SK-N-SH (cell line): ENCODE measurements around the gene DHX16. TPM values are rescaled to one million over a fixed set of nuclear protein-coding genes. Genes with fewer than 3 reads are reported as not detected.

Experiments
- CTCF ChIA-PET: fragments of 300-600, 350-600 bp; formaldehyde crosslinking; extraction: SDS; loops from one replicate; lab custom pipeline; 2021; lab: Yijun Ruan, JAX
- POLR2A ChIA-PET: fragments of 350-600 bp; sonication (Branson Sonifier 250); formaldehyde crosslinking; extraction: SDS; loops from one replicate; lab custom pipeline; 2020; ENCODE audit warnings: antibody characterized with exemption, inconsistent platforms; lab: Yijun Ruan, JAX
- DNase-seq: peaks from one replicate; pipeline ENCODE4 v3.0.0; 2012
- H2AFZ ChIP-seq: fragments of 200-600 bp; sonication (generic); 2 replicates; pipeline ENCODE4 v1.8.1; 2016; ENCODE audit warnings: antibody characterized with exemption, mild to moderate bottlenecking, low read depth
- H3F3A ChIP-seq: fragments of 200-600 bp; sonication (generic); replicated peaks from 2 replicates; pipeline ENCODE3; 2016; ENCODE audit warnings: antibody characterized with exemption, mild to moderate bottlenecking; ENCODE audit not compliant: insufficient read depth
- H3K27ac ChIP-seq, 2 experiments: fragments of 200-500 bp in 1 of 2; fragments of 200-600 bp in 1 of 2; sonication (Bioruptor generic) in 1 of 2; sonication (generic), shearing (Covaris generic) in 1 of 2; 2 replicates each; pipeline versions ENCODE4 v1.5.1 to v1.6.1; 2014 to 2016; ENCODE audit warnings: low read depth in 2 of 2, inconsistent platforms in 1 of 2, low read length in 1 of 2, mild to moderate bottlenecking in 1 of 2, mixed read lengths in 1 of 2
- H3K27me3 ChIP-seq: fragments of 200-600 bp; sonication (generic), shearing (Covaris generic); 2 replicates; pipeline ENCODE4 v1.6.1; 2016; ENCODE audit warnings: mixed run types; ENCODE audit not compliant: insufficient read depth
- H3K36me3 ChIP-seq, 2 experiments: fragments of 200-500 bp in 1 of 2; fragments of 200-600 bp in 1 of 2; sonication (Bioruptor generic) in 1 of 2; sonication (generic) in 1 of 2; replicated peaks in 1 of 2; 2 replicates each; pipeline versions ENCODE3 to v1.5.1; 2014 to 2016; ENCODE audit warnings: low read length in 1 of 2, mild to moderate bottlenecking in 1 of 2; ENCODE audit not compliant: insufficient read depth in 2 of 2, control insufficient read depth in 1 of 2
- H3K4me1 ChIP-seq, 2 experiments: fragments of 200-500 bp in 1 of 2; fragments of 200-600 bp in 1 of 2; sonication (Bioruptor generic) in 1 of 2; sonication (generic), shearing (Covaris generic) in 1 of 2; 2 replicates each; pipeline versions ENCODE4 v1.5.1 to v1.6.1; 2014 to 2016; ENCODE audit warnings: low read depth in 1 of 2, low read length in 1 of 2, mixed run types in 1 of 2; ENCODE audit not compliant: insufficient read depth in 2 of 2, control insufficient read depth in 1 of 2
- H3K4me2 ChIP-seq: fragments of 200-600 bp; sonication (generic), shearing (Covaris generic); 2 replicates; pipeline ENCODE4 v1.6.1; 2017; ENCODE audit warnings: mixed run types
- H3K4me3 ChIP-seq, 2 experiments: fragments of 200-500 bp in 1 of 2; fragments of 200-600 bp in 1 of 2; sonication (Bioruptor generic) in 1 of 2; sonication (generic), shearing (Covaris generic) in 1 of 2; 2 replicates each; pipeline versions ENCODE4 v1.5.1 to v1.8.1; 2014 to 2016; ENCODE audit warnings: low read depth in 2 of 2, inconsistent platforms in 1 of 2, low read length in 1 of 2, mild to moderate bottlenecking in 1 of 2, mixed read lengths in 1 of 2, moderate library complexity in 1 of 2
- H3K79me2 ChIP-seq: fragments of 200-600 bp; sonication (generic); 2 replicates; pipeline ENCODE4 v1.8.1; 2017; ENCODE audit warnings: mild to moderate bottlenecking; ENCODE audit not compliant: insufficient read depth
- H3K9ac ChIP-seq: fragments of 200-600 bp; sonication (generic); 2 replicates; pipeline ENCODE4 v1.6.1; 2017; ENCODE audit warnings: mixed run types
- H3K9me2 ChIP-seq: fragments of 200-600 bp; sonication (generic); 2 replicates; pipeline ENCODE4 v1.6.1; 2017; ENCODE audit warnings: mixed run types
- H3K9me3 ChIP-seq: fragments of 200-600 bp; sonication (generic); 2 replicates; pipeline ENCODE4 v1.6.1; 2017; ENCODE audit warnings: mixed run types, mild to moderate bottlenecking, moderate library complexity
- H4K20me1 ChIP-seq: fragments of 200-600 bp; sonication (generic); 2 replicates; pipeline ENCODE4 v1.6.1; 2017; ENCODE audit warnings: mild to moderate bottlenecking, mixed run types; ENCODE audit not compliant: insufficient read depth
- CHD2 ChIP-seq: fragments of 150-350 bp; IDR thresholded peaks from 2 replicates; pipeline ENCODE4 v1.6.1; 2018; ENCODE audit warnings: low read length; ENCODE audit not compliant: partially characterized antibody
- ELF1 ChIP-seq: IDR thresholded peaks from 2 replicates; pipeline ENCODE4 v1.4.0; 2012
- EZH2phosphoT487 ChIP-seq: fragments of 200-600 bp; sonication (generic); IDR thresholded peaks from 2 replicates; pipeline ENCODE4 v1.6.1; 2017; ENCODE audit warnings: low read depth, mixed run types, mild to moderate bottlenecking, antibody characterized with exemption, moderate library complexity, borderline replicate concordance
- FOSL2 ChIP-seq: IDR thresholded peaks from 2 replicates; pipeline ENCODE4 v1.4.0; 2012; ENCODE audit warnings: low read depth, mild to moderate bottlenecking, moderate library complexity, borderline replicate concordance
- FOXJ3 ChIP-seq: sonication (generic); formaldehyde crosslinking; IDR thresholded peaks from 2 replicates; pipeline ENCODE4 v1.5.1; 2020; ENCODE audit warnings: mild to moderate bottlenecking, missing genetic modification reagents
- GATA2 ChIP-seq: sonication (generic); formaldehyde crosslinking; IDR thresholded peaks from 2 replicates; pipeline ENCODE4 v1.5.0; 2020; ENCODE audit warnings: mild to moderate bottlenecking, missing genetic modification reagents
- IRF3 ChIP-seq: fragments of 150-350 bp; IDR thresholded peaks from 2 replicates; pipeline ENCODE4 v1.6.1; 2016; ENCODE audit warnings: mild to moderate bottlenecking, low read depth, low read length
- NRF1 ChIP-seq: IDR thresholded peaks from 2 replicates; pipeline ENCODE4 v1.6.1; 2012; ENCODE audit warnings: low read depth, mild to moderate bottlenecking, low read length
- POLR2AphosphoS5 ChIP-seq: IDR thresholded peaks from 2 replicates; pipeline ENCODE4 v1.6.1; 2012; ENCODE audit warnings: low read depth, low read length
- RAD21 ChIP-seq: IDR thresholded peaks from 2 replicates; pipeline ENCODE4 v1.6.1; 2012; ENCODE audit warnings: mild to moderate bottlenecking, low read length
- REST ChIP-seq: IDR thresholded peaks from 2 replicates; pipeline ENCODE4 v1.6.1; 2012; ENCODE audit warnings: mild to moderate bottlenecking, low read depth, low read length, moderate library complexity
- RFX5 ChIP-seq: IDR thresholded peaks from 2 replicates; pipeline ENCODE4 v1.6.1; 2012; ENCODE audit warnings: mild to moderate bottlenecking, improper control_type of control experiment, low read length
- RXRA ChIP-seq: IDR thresholded peaks from 2 replicates; pipeline ENCODE4 v1.4.0; 2012; ENCODE audit warnings: low read depth, mild to moderate bottlenecking, borderline replicate concordance
- SIN3A ChIP-seq: IDR thresholded peaks from 2 replicates; pipeline ENCODE4 v1.6.1; 2012; ENCODE audit warnings: low read depth, mild to moderate bottlenecking, low read length, moderate library complexity, borderline replicate concordance
- TAF1 ChIP-seq: IDR thresholded peaks from 2 replicates; pipeline ENCODE4 v1.6.1; 2012; ENCODE audit warnings: low read depth, mild to moderate bottlenecking, low read length, moderate library complexity, borderline replicate concordance
- TCF12 ChIP-seq: IDR thresholded peaks from 2 replicates; pipeline ENCODE4 v1.4.0; 2012
- TEAD4 ChIP-seq: IDR thresholded peaks from 2 replicates; pipeline ENCODE4 v1.4.0; 2012; ENCODE audit warnings: mild to moderate bottlenecking, borderline replicate concordance; ENCODE audit not compliant: insufficient read depth
- USF1 ChIP-seq: IDR thresholded peaks from 2 replicates; pipeline ENCODE4 v1.4.0; 2012; ENCODE audit warnings: low read depth, borderline replicate concordance
- USF2 ChIP-seq: fragments of 150-350 bp; IDR thresholded peaks from 2 replicates; pipeline ENCODE4 v1.6.1; 2017; ENCODE audit warnings: antibody characterized with exemption, low read length, low read depth, borderline replicate concordance
- YY1 ChIP-seq: IDR thresholded peaks from 2 replicates; pipeline ENCODE4 v1.4.0; 2012; ENCODE audit warnings: low read depth, mild to moderate bottlenecking
- WGBS: methylation state at CpG from one replicate; pipeline ENCODE4 v1.1.6; 2017; ENCODE audit warnings: low lambda C conversion rate; 5-methylcytosine and 5-hydroxymethylcytosine counted together
- polyA plus RNA-seq, 3 experiments: library from polyadenylated mRNA; depleted of rRNA; stranded (reverse); fragments of >200 nt; gene quantifications; 2 replicates each; pipeline ENCODE4 v1.2.3, GENCODE V29; 2012

Gene DHX16
- polyA plus RNA-seq, 1 of the 3 experiments (the other 2 are of a cell fraction), result 59.8 TPM

GRCh38 chr6:30705620-30706019 is 32.8 kb upstream of the DHX16 start:
- DNase-seq, result no peak
- Histone ChIP-seq H2AFZ (no peak overlapping the region), H3K9me2 (no peaks in the 10 kb centered on the region), H3K36me3 (peaks cover 9 to 17% of the 10 kb centered on the region in 2 experiments), H4K20me1 (no peaks in the 10 kb centered on the region), H3K4me3 (no peak overlapping the region), H3K4me2 (no peak overlapping the region), H3K27ac (no peak overlapping the region), H3K4me1 (no peaks in the 10 kb centered on the region), H3F3A (peaks cover 14% of the 10 kb centered on the region), H3K27me3 (no peaks in the 10 kb centered on the region), H3K79me2 (no peaks in the 10 kb centered on the region), H3K9ac (no peak overlapping the region), H3K9me3 (no peaks in the 10 kb centered on the region)
- CTCF ChIA-PET, result interaction anchor here (1.3 to 42.4 kb wide), 2 partner anchors 16 to 20 kb away, joined by 4 to 838 read pairs; partner anchors contain the start of genes DHX16, NRM and PPP1R18
- 99% methylated on average over 4 of the region's 4 CpGs for WGBS
- POLR2A ChIA-PET, result interaction anchor here (0.7 kb wide), 1 partner anchor 20 kb away, joined by 4 read pairs; no protein-coding TSS in a partner anchor
- TF ChIP-seq FOXJ3 (CRISPR knock-in tag), result no peak
- TF ChIP-seq YY1, result no peak
- TF ChIP-seq TCF12, result no peak
- TF ChIP-seq POLR2AphosphoS5, result no peak
- TF ChIP-seq RAD21, result no peak
- no peak for TF ChIP-seq RFX5
- no peak for TF ChIP-seq CHD2
- TF ChIP-seq REST, result no peak
- TF ChIP-seq GATA2 (CRISPR knock-in tag), result no peak
- TF ChIP-seq RXRA, result no peak
- TF ChIP-seq FOSL2, result no peak
- TF ChIP-seq USF2, result no peak
- no peak for TF ChIP-seq TAF1

GRCh38 chr6:30703821-30704220 is 31.0 kb upstream of the DHX16 start:
- no peaks in the 10 kb centered on the region for H3K27me3 ChIP-seq
- no peaks in the 10 kb centered on the region for H3K79me2 ChIP-seq
- CTCF ChIA-PET, result interaction anchor here (0.8 to 42.4 kb wide), 5 partner anchors 12 to 27 kb away, joined by 3 to 838 read pairs (median 4); partner anchors contain the start of genes DHX16, NRM, PPP1R18 and TUBB
- WGBS, result 90% methylated on average over 4 of the region's 4 CpGs
- POLR2A ChIA-PET, result interaction anchor here (1.8 kb wide), 1 partner anchor 14 kb away, joined by 5 read pairs; the partner anchor contains the start of gene MDC1
- no peak overlapping the region for H3K27ac ChIP-seq
- peaks cover 9 to 20% of the 10 kb centered on the region in 2 experiments for H3K36me3 ChIP-seq
- no peak for DNase-seq
- H3K9ac ChIP-seq, result no peak overlapping the region
- H4K20me1 ChIP-seq, result no peaks in the 10 kb centered on the region
- H3K4me2 ChIP-seq, result no peak overlapping the region
- H3K9me2 ChIP-seq, result no peaks in the 10 kb centered on the region
- H3K9me3 ChIP-seq, result no peaks in the 10 kb centered on the region
- H3K4me1 ChIP-seq, result no peaks in the 10 kb centered on the region
- H2AFZ ChIP-seq, result no peak overlapping the region
- peaks cover 14% of the 10 kb centered on the region for H3F3A ChIP-seq
- H3K4me3 ChIP-seq, result no peak overlapping the region
- TF ChIP-seq EZH2phosphoT487, result no peak
- TF ChIP-seq NRF1, result no peak
- no peak for TF ChIP-seq SIN3A
- TF ChIP-seq RFX5, result no peak
- TF ChIP-seq RXRA, result no peak
- no peak for TF ChIP-seq RAD21
- no peak for TF ChIP-seq FOSL2
- TF ChIP-seq USF1, result no peak
- no peak for TF ChIP-seq USF2
- TF ChIP-seq ELF1, result no peak
- TF ChIP-seq YY1, result no peak
- no peak for TF ChIP-seq TEAD4
- no peak for TF ChIP-seq IRF3
